GM12864 (cell line): ENCODE measurements around the gene ADGRA1.

Source experiments
- DNase-seq: peaks from one replicate; pipeline ENCODE4 v3.0.0-alpha.2; 2011; ENCODE audit warnings: low read depth
- H3K4me3 ChIP-seq: 2 replicates; pipeline ENCODE4 v1.5.1; 2011; ENCODE audit warnings: mild to moderate bottlenecking, low read depth, low read length, control low read depth
- CTCF ChIP-seq: IDR thresholded peaks from 2 replicates; pipeline ENCODE4 v1.5.1; 2011; ENCODE audit warnings: low read depth, mild to moderate bottlenecking, moderate library complexity, low read length, control low read depth, inconsistent platforms; ENCODE audit errors: missing control alignments

The ADGRA1 gene

GRCh38 chr10:133156674-133157579, 69.2 kb downstream of the ADGRA1 start:
- DNase-seq: no peak
- no peak overlapping the region for H3K4me3 ChIP-seq
- no peak for TF ChIP-seq CTCF

GRCh38 chr10:133157662-133158436, 70.1 kb downstream of the ADGRA1 start:
- no peak for DNase-seq
- no peak for TF ChIP-seq CTCF
- no peak overlapping the region for H3K4me3 ChIP-seq

- no peak overlapping the region for H3K4me3 ChIP-seq
- DNase-seq: no peak
- no peak for TF ChIP-seq CTCF
Measured at GRCh38 chr10:133158437-133158755, 70.7 kb downstream of the ADGRA1 start.

GRCh38 chr10:133158756-133159610, 71.3 kb downstream of the ADGRA1 start:
- no peak overlapping the region for H3K4me3 ChIP-seq
- no peak for DNase-seq
- TF ChIP-seq CTCF: no peak

- no peak overlapping the region for H3K4me3 ChIP-seq
- DNase-seq: no peak
- TF ChIP-seq CTCF: no peak
Measured at GRCh38 chr10:133159611-133159949, 71.9 kb downstream of the ADGRA1 start.

- peak within 1 kb of the TSS; percentile 25; the same call in 1 of the 2 replicates for H3K4me3 ChIP-seq
- TF ChIP-seq CTCF: no peak
- no peak for DNase-seq
Measured at GRCh38 chr10:133159950-133160825, 72.5 kb downstream of the ADGRA1 start, which contains the start of gene KNDC1. KNDC1 (plus strand) TSS chr10:133160219; CDS start chr10:133160468, 249 bp downstream.
